Natural killer cell treated with Interleukin-12 subunit alpha and Interleukin-12 subunit beta and Interleukin-15 and Interleukin-18, amount 100 ng/mL, for 72 hours (primary cell): ENCODE measurements around the gene TMEM200C. TPM values are rescaled to one million over a fixed set of nuclear protein-coding genes. Genes with fewer than 3 reads are reported as not detected.
"Not testable (repeated sequence)": the region's sequence is repeated elsewhere in the genome, so short reads cannot be mapped to it uniquely, and the experiment has no call there.

Experiments
- ATAC-seq, 2 donors: fragments of 150-1000 bp; cut with Tn5 transposase in 1 of 2; sonication (Bioruptor Pico), chemical (Tn5 transposase) in 1 of 2; 2 replicates each; pipeline ENCODE4 v1.10.0; 2021
- DNase-seq: peaks from one replicate; pipeline ENCODE4 v3.0.0; 2022; ENCODE audit warnings: low spot score
- H3K27ac Mint-ChIP-seq, 2 donors: 1 replicate in 1 of 2; 2 replicates in 1 of 2; pipeline ENCODE4 v1.8.0; 2022; ENCODE audit warnings: mixed read lengths in 2 of 2, mild to moderate bottlenecking in 1 of 2, moderate library complexity in 1 of 2
- H3K27me3 Mint-ChIP-seq, 2 donors: 1 replicate in 1 of 2; 2 replicates in 1 of 2; pipeline ENCODE4 v1.8.0; 2022; ENCODE audit warnings: mixed read lengths in 2 of 2
- H3K36me3 Mint-ChIP-seq: one replicate; pipeline ENCODE4 v1.8.0; 2022; ENCODE audit warnings: mixed read lengths
- H3K4me1 Mint-ChIP-seq, 2 donors: 1 replicate in 1 of 2; 2 replicates in 1 of 2; pipeline ENCODE4 v1.8.0; 2022; ENCODE audit warnings: low read depth in 2 of 2, mixed read lengths in 2 of 2, mild to moderate bottlenecking in 1 of 2
- H3K4me3 Mint-ChIP-seq: one replicate; pipeline ENCODE4 v1.8.0; 2022; ENCODE audit warnings: mixed read lengths
- H3K9me3 Mint-ChIP-seq: 2 replicates; pipeline ENCODE4 v1.8.0; 2022; ENCODE audit warnings: mixed read lengths
- total RNA-seq, 2 donors: library from RNA; stranded (reverse); gene quantifications; one replicate each; pipeline ENCODE4 v1.2.3, GENCODE V29; 2022

Gene TMEM200C
- total RNA-seq, 2 donors from 2014 or later: not detected

GRCh38 chr18:5879479-5879882, 15.8 kb downstream of the TMEM200C start:
- ATAC-seq (no peak), DNase-seq (no peak)
- Mint-ChIP-seq H3K4me3 (no peak overlapping the region), H3K27ac (no peak overlapping the region), H3K36me3 (no peaks in the 10 kb centered on the region), H3K9me3 (no peaks in the 10 kb centered on the region), H3K27me3 (peaks cover 15 to 22% of the 10 kb centered on the region in 2 donors), H3K4me1 (no peaks in the 10 kb centered on the region)

- H3K36me3 Mint-ChIP-seq: no peaks in the 10 kb centered on the region
- H3K4me1 Mint-ChIP-seq: no peaks in the 10 kb centered on the region
- ATAC-seq (no peak), DNase-seq (no peak)
- no peak overlapping the region for H3K4me3 Mint-ChIP-seq
- H3K9me3 Mint-ChIP-seq: no peaks in the 10 kb centered on the region
- peaks cover 15 to 30% of the 10 kb centered on the region in 2 donors for H3K27me3 Mint-ChIP-seq
- no peak overlapping the region for H3K27ac Mint-ChIP-seq
Observed at GRCh38 chr18:5876891-5877290, 18.4 kb downstream of the TMEM200C start.

GRCh38 chr18:5874336-5874735, 21.0 kb downstream of the TMEM200C start:
- DNase-seq (no peak), ATAC-seq (no peak)
- Mint-ChIP-seq H3K4me1 (no peaks in the 10 kb centered on the region), H3K27me3 (peaks cover 13 to 28% of the 10 kb centered on the region in 2 donors), H3K4me3 (no peak overlapping the region), H3K9me3 (no peaks in the 10 kb centered on the region), H3K36me3 (no peaks in the 10 kb centered on the region), H3K27ac (no peak overlapping the region)

- no peaks in the 10 kb centered on the region for H3K9me3 Mint-ChIP-seq
- no peaks in the 10 kb centered on the region for H3K36me3 Mint-ChIP-seq
- H3K27ac Mint-ChIP-seq: no peak overlapping the region
- peaks cover 7 to 17% of the 10 kb centered on the region in 2 donors for H3K27me3 Mint-ChIP-seq
- H3K4me1 Mint-ChIP-seq: no peaks in the 10 kb centered on the region
- DNase-seq (no peak), ATAC-seq (no peak)
- no peak overlapping the region for H3K4me3 Mint-ChIP-seq
Observed at GRCh38 chr18:5872886-5873285, 22.4 kb downstream of the TMEM200C start.

GRCh38 chr18:5871426-5871825, 23.9 kb downstream of the TMEM200C start:
- DNase-seq: no peak
- Mint-ChIP-seq H3K9me3 (no peaks in the 10 kb centered on the region), H3K36me3 (no peaks in the 10 kb centered on the region), H3K4me3 (no peak overlapping the region), H3K27me3 (peaks cover 1 to 13% of the 10 kb centered on the region in 2 donors), H3K27ac (no peak overlapping the region), H3K4me1 (no peaks in the 10 kb centered on the region)
- no peak for ATAC-seq

GRCh38 chr18:5868218-5868854, 27.0 kb downstream of the TMEM200C start:
- Mint-ChIP-seq H3K4me1 (no peaks in the 10 kb centered on the region), H3K9me3 (no peaks in the 10 kb centered on the region), H3K36me3 (no peaks in the 10 kb centered on the region), H3K27me3 (peaks cover 5 to 14% of the 10 kb centered on the region in 2 donors), H3K4me3 (no peak overlapping the region), H3K27ac (no peak overlapping the region)
- no peak for DNase-seq
- ATAC-seq: no peak

- peaks cover 3% of the 10 kb centered on the region for H3K9me3 Mint-ChIP-seq
- H3K27me3 Mint-ChIP-seq: peaks cover 14 to 15% of the 10 kb centered on the region in 2 donors
- ATAC-seq: no peak
- no peaks in the 10 kb centered on the region for H3K4me1 Mint-ChIP-seq
- H3K27ac Mint-ChIP-seq: no peak overlapping the region
- no peak overlapping the region for H3K4me3 Mint-ChIP-seq
- H3K36me3 Mint-ChIP-seq: peaks cover 4% of the 10 kb centered on the region
- no peak for DNase-seq
Observed at GRCh38 chr18:5865521-5865920, 29.8 kb downstream of the TMEM200C start.

- ATAC-seq, H3K4me1 Mint-ChIP-seq, H3K27ac Mint-ChIP-seq, H3K9me3 Mint-ChIP-seq, H3K4me3 Mint-ChIP-seq, H3K36me3 Mint-ChIP-seq, DNase-seq: not testable (repeated sequence)
- H3K27me3 Mint-ChIP-seq: peaks cover 27 to 40% of the 10 kb centered on the region in 2 donors
Observed at GRCh38 chr18:5862127-5862526, 33.2 kb downstream of the TMEM200C start.

- DNase-seq: no peak
- H3K4me3 Mint-ChIP-seq: no peak overlapping the region
- H3K27ac Mint-ChIP-seq: no peak overlapping the region
- peaks cover 27 to 47% of the 10 kb centered on the region in 2 donors for H3K27me3 Mint-ChIP-seq
- H3K36me3 Mint-ChIP-seq: no peaks in the 10 kb centered on the region
- H3K9me3 Mint-ChIP-seq: no peaks in the 10 kb centered on the region
- no peak for ATAC-seq
- H3K4me1 Mint-ChIP-seq: no peaks in the 10 kb centered on the region
Observed at GRCh38 chr18:5857180-5857579, 38.1 kb downstream of the TMEM200C start.

GRCh38 chr18:5853253-5853652, 42.1 kb downstream of the TMEM200C start:
- H3K27ac Mint-ChIP-seq: no peak overlapping the region
- DNase-seq (no peak), ATAC-seq (no peak)
- H3K4me1 Mint-ChIP-seq: no peaks in the 10 kb centered on the region
- H3K36me3 Mint-ChIP-seq: no peaks in the 10 kb centered on the region
- H3K27me3 Mint-ChIP-seq: peaks cover 20 to 38% of the 10 kb centered on the region in 2 donors
- H3K4me3 Mint-ChIP-seq: no peak overlapping the region
- H3K9me3 Mint-ChIP-seq: no peaks in the 10 kb centered on the region

- Mint-ChIP-seq H3K9me3 (no peaks in the 10 kb centered on the region), H3K27ac (no peak overlapping the region), H3K4me3 (no peak overlapping the region), H3K4me1 (no peaks in the 10 kb centered on the region), H3K36me3 (no peaks in the 10 kb centered on the region), H3K27me3 (peaks cover 21 to 37% of the 10 kb centered on the region in 2 donors)
- ATAC-seq: no peak
- DNase-seq: no peak
Observed at GRCh38 chr18:5851998-5852397, 43.3 kb downstream of the TMEM200C start.

- Mint-ChIP-seq H3K4me1 (no peaks in the 10 kb centered on the region), H3K36me3 (no peaks in the 10 kb centered on the region), H3K27ac (no peak overlapping the region), H3K4me3 (no peak overlapping the region), H3K27me3 (peaks cover 10% of the 10 kb centered on the region in 2 donors), H3K9me3 (no peaks in the 10 kb centered on the region)
- no peak for ATAC-seq
- no peak for DNase-seq
Observed at GRCh38 chr18:5842653-5843052, 52.7 kb downstream of the TMEM200C start.

- Mint-ChIP-seq H3K9me3 (no peaks in the 10 kb centered on the region), H3K27ac (no peak overlapping the region)
- DNase-seq: no peak
Observed at GRCh38 chr18:5841518-5841917, 53.8 kb downstream of the TMEM200C start.

GRCh38 chr18:5840547-5840946, 54.8 kb downstream of the TMEM200C start:
- Mint-ChIP-seq H3K27ac (no peak overlapping the region), H3K27me3 (peaks cover 0 to 5% of the 10 kb centered on the region in 2 donors), H3K36me3 (no peaks in the 10 kb centered on the region), H3K9me3 (no peaks in the 10 kb centered on the region), H3K4me1 (no peaks in the 10 kb centered on the region), H3K4me3 (no peak overlapping the region)
- DNase-seq (no peak), ATAC-seq (no peak)

More at GRCh38 chr18:5841518-5841917, 53.8 kb downstream of the TMEM200C start:
- ATAC-seq: no peak
- Mint-ChIP-seq H3K27me3 (peaks cover 7 to 8% of the 10 kb centered on the region in 2 donors), H3K36me3 (no peaks in the 10 kb centered on the region), H3K4me3 (no peak overlapping the region), H3K4me1 (no peaks in the 10 kb centered on the region)

- Mint-ChIP-seq H3K4me1 (no peaks in the 10 kb centered on the region), H3K4me3 (no peak overlapping the region), H3K36me3 (no peaks in the 10 kb centered on the region), H3K27me3 (peaks cover 0 to 4% of the 10 kb centered on the region in 2 donors), H3K27ac (no peak overlapping the region), H3K9me3 (no peaks in the 10 kb centered on the region)
- ATAC-seq: no peak
- DNase-seq: no peak
Observed at GRCh38 chr18:5840025-5840424, 55.3 kb downstream of the TMEM200C start.
